Measurements from ENCODE around the gene RC3H2. TPM values are rescaled to one million over a fixed set of nuclear protein-coding genes. Genes with fewer than 3 reads are reported as not detected.
"Not testable (repeated sequence)": the region's sequence is repeated elsewhere in the genome, so short reads cannot be mapped to it uniquely, and the experiment has no call there.

Gene RC3H2
- total RNA-seq, 1 donor from 2014 or later, result 56.7 TPM

GRCh38 chr9:122883125-122883524 lies 22.0 kb downstream of the RC3H2 start:
- Histone ChIP-seq H3K4me3 (no peak overlapping the region), H3K27ac (no peak overlapping the region), H3K9ac (no peak overlapping the region), H4K20me1 (ENCODE audit: low read depth) (no peaks in the 10 kb centered on the region), H3F3A (ENCODE audit: low read depth) (no peaks in the 10 kb centered on the region), H3K27me3 (no peaks in the 10 kb centered on the region), H3K4me2 (no peak overlapping the region), H3K4me1 (no peaks in the 10 kb centered on the region), H3K36me3 (peaks cover 25% of the 10 kb centered on the region), H3K79me2 (ENCODE audit: low read depth) (no peaks in the 10 kb centered on the region), H2AFZ (replicated peaks) (no peak overlapping the region), H3K9me3 (ENCODE audit: low read depth) (no peaks in the 10 kb centered on the region)
- DNase-seq (ENCODE audit: low spot score), result no peak
- H3K27me3 Mint-ChIP-seq (ENCODE audit: insufficient read depth, low read depth), result no peaks in the 10 kb centered on the region
- TF ChIP-seq CTCF (IDR thresholded peaks at IDR 0.05), result no peak
- no peak for TF ChIP-seq EZH2 (IDR thresholded peaks at IDR 0.05)
- TF ChIP-seq EZH2phosphoT487 (IDR thresholded peaks at IDR 0.05), result no peak
- H3K36me3 Mint-ChIP-seq, result peaks cover 19% of the 10 kb centered on the region
- no peaks in the 10 kb centered on the region for H3K9me3 Mint-ChIP-seq
- H3K4me3 Mint-ChIP-seq, result no peak overlapping the region
- no peaks in the 10 kb centered on the region for H3K4me1 Mint-ChIP-seq
- H3K27ac Mint-ChIP-seq, result no peak overlapping the region

DNA sequence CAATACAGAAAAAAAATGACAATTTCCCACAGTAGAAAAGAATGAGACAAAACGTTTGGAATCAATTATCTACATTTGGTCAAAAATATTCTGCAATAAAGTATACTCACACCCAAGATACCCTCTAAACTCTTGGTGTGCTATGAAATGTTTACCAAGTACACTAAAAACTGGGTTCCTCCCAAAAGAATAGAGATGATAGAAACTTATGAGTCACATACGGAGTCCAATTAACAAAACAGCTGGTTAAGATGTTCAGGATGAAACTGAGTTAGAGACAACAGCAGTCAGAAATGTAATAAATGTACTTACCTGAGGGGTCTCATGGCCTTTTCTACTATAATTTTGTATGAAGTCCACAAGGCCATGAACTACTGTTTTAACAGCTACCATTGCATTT lies 25.7 kb downstream of the RC3H2 start:
- H3K4me3 Mint-ChIP-seq, result no peak overlapping the region
- no peak overlapping the region for H3K27ac ChIP-seq
- no peak overlapping the region for H3K4me3 ChIP-seq
- H3K27ac Mint-ChIP-seq, result no peak overlapping the region
- no peaks in the 10 kb centered on the region for H3K9me3 Mint-ChIP-seq
- H3K27me3 ChIP-seq, result no peaks in the 10 kb centered on the region
- H3K9ac ChIP-seq, result no peak overlapping the region
- H3F3A ChIP-seq (ENCODE audit: low read depth), result no peaks in the 10 kb centered on the region
- no peaks in the 10 kb centered on the region for H3K79me2 ChIP-seq (ENCODE audit: low read depth)
- no peaks in the 10 kb centered on the region for H3K4me1 ChIP-seq
- no peaks in the 10 kb centered on the region for H3K4me1 Mint-ChIP-seq
- DNase-seq (ENCODE audit: low spot score), result no peak
- no peak overlapping the region for H3K4me2 ChIP-seq
- no peaks in the 10 kb centered on the region for H3K27me3 Mint-ChIP-seq (ENCODE audit: insufficient read depth, low read depth)
- no peak for TF ChIP-seq EZH2 (IDR thresholded peaks at IDR 0.05)
- no peak for TF ChIP-seq CTCF (IDR thresholded peaks at IDR 0.05)
- TF ChIP-seq EZH2phosphoT487 (IDR thresholded peaks at IDR 0.05), result no peak
- no peaks in the 10 kb centered on the region for H4K20me1 ChIP-seq (ENCODE audit: low read depth)
- no peak overlapping the region for H2AFZ ChIP-seq (replicated peaks)
- H3K36me3 ChIP-seq, result peaks cover 30% of the 10 kb centered on the region
- peaks cover 30% of the 10 kb centered on the region for H3K36me3 Mint-ChIP-seq
- H3K9me3 ChIP-seq (ENCODE audit: low read depth), result no peaks in the 10 kb centered on the region

GRCh38 chr9:122875523-122875922 lies 29.6 kb downstream of the RC3H2 start:
- Mint-ChIP-seq H3K27me3 (ENCODE audit: insufficient read depth, low read depth) (no peaks in the 10 kb centered on the region), H3K4me3 (no peak overlapping the region), H3K9me3 (no peaks in the 10 kb centered on the region), H3K27ac (no peak overlapping the region), H3K4me1 (no peaks in the 10 kb centered on the region), H3K36me3 (peaks cover 41% of the 10 kb centered on the region)
- no peak overlapping the region for H3K27ac ChIP-seq
- peaks cover 14% of the 10 kb centered on the region for H3K36me3 ChIP-seq
- H2AFZ ChIP-seq (replicated peaks), result no peak overlapping the region
- TF ChIP-seq EZH2 (IDR thresholded peaks at IDR 0.05), result no peak
- TF ChIP-seq CTCF (IDR thresholded peaks at IDR 0.05), result no peak
- TF ChIP-seq EZH2phosphoT487 (IDR thresholded peaks at IDR 0.05), result no peak
- no peak overlapping the region for H3K4me2 ChIP-seq
- no peak overlapping the region for H3K9ac ChIP-seq
- H3K79me2 ChIP-seq (ENCODE audit: low read depth), result no peaks in the 10 kb centered on the region
- H4K20me1 ChIP-seq (ENCODE audit: low read depth), result no peaks in the 10 kb centered on the region
- no peaks in the 10 kb centered on the region for H3K9me3 ChIP-seq (ENCODE audit: low read depth)
- no peak for DNase-seq (ENCODE audit: low spot score)
- H3K27me3 ChIP-seq, result no peaks in the 10 kb centered on the region
- no peak overlapping the region for H3K4me3 ChIP-seq
- H3F3A ChIP-seq (ENCODE audit: low read depth), result no peaks in the 10 kb centered on the region
- no peaks in the 10 kb centered on the region for H3K4me1 ChIP-seq

DNA sequence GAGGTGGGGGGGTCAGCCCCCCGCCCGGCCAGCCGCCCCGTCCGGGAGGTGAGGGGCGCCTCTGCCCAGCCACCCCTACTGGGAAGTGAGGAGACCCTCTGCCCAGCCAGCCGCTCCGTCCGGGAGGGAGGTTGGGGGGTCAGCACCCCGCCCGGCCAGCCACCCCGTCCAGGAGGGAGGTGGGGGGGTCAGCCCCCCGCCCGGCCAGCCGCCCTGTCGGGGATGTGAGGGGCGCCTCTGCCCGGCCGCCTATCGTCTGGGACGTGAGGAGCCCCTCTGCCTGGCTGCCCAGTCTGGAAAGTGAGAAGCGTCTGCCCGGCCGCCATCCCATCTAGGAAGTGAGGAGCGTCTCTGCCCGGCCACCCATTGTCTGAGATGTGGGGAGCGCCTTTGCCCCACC lies 37.9 kb downstream of the RC3H2 start:
- peaks cover 35% of the 10 kb centered on the region for H3K36me3 Mint-ChIP-seq
- H3F3A ChIP-seq (ENCODE audit: low read depth); H3K9me3 Mint-ChIP-seq; H3K4me2 ChIP-seq; H3K27me3 Mint-ChIP-seq (ENCODE audit: insufficient read depth, low read depth); H4K20me1 ChIP-seq (ENCODE audit: low read depth); H3K9ac ChIP-seq; H3K4me3 Mint-ChIP-seq; H3K36me3 ChIP-seq; H3K4me3 ChIP-seq; H3K9me3 ChIP-seq (ENCODE audit: low read depth); H3K4me1 ChIP-seq; H3K4me1 Mint-ChIP-seq; H3K79me2 ChIP-seq (ENCODE audit: low read depth); H3K27ac ChIP-seq; DNase-seq (ENCODE audit: low spot score); H3K27me3 ChIP-seq; H2AFZ ChIP-seq (replicated peaks); H3K27ac Mint-ChIP-seq: not testable (repeated sequence)
